D721Med (cell line): ENCODE results near the gene OR56A5.

Source experiments
- DNase-seq: peaks from one replicate; pipeline ENCODE4 v3.0.0; 2011; ENCODE audit warnings: low spot score; ENCODE audit not compliant: insufficient read length
- FAIRE-seq: peaks from 2 replicates; lab custom pipeline; 2011; peaks lifted over from hg19 to GRCh38; lab: Jason Lieb, UNC
- TF ChIP-seq, protein P1 (sequence below): IDR thresholded peaks from 2 replicates; pipeline ENCODE4 v1.5.1; 2012; ENCODE audit warnings: mild to moderate bottlenecking, control low read depth; ENCODE audit not compliant: insufficient read depth; ENCODE audit errors: missing control alignments

OR56A5 gene

DNA sequence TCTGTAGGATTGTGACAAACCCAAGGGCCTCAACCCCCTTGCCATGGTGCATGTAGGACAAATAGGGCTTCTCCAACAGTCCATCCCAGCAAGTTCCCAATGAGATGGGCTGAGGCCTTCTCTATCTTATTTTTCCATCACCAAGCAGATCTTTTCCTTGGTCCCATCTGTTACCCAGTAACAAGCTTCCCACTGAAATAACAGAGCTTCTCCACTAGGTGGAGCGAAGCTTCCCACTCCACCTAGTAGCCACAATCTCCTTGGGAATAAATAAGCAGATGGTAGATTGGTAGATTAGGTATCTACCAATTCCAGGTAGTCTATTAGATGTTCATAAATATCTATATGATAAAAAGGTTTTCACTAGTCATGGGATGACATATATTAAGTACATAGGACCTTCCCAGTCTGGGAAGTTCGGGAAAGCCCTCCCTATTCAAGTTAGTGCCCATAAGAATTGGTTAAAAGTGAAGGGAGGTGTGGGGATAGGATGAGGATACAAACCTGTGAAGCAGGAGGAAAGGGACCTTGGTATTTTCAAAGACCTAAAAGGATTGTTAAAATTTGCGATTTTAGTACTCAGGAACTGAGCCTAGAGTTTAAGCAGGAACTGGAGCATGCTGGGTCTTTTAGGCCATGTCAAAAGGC is 24.4 kb upstream of the OR56A5 start:
- FAIRE-seq = no peak
- no peak for DNase-seq
- TF ChIP-seq, protein P1, sequence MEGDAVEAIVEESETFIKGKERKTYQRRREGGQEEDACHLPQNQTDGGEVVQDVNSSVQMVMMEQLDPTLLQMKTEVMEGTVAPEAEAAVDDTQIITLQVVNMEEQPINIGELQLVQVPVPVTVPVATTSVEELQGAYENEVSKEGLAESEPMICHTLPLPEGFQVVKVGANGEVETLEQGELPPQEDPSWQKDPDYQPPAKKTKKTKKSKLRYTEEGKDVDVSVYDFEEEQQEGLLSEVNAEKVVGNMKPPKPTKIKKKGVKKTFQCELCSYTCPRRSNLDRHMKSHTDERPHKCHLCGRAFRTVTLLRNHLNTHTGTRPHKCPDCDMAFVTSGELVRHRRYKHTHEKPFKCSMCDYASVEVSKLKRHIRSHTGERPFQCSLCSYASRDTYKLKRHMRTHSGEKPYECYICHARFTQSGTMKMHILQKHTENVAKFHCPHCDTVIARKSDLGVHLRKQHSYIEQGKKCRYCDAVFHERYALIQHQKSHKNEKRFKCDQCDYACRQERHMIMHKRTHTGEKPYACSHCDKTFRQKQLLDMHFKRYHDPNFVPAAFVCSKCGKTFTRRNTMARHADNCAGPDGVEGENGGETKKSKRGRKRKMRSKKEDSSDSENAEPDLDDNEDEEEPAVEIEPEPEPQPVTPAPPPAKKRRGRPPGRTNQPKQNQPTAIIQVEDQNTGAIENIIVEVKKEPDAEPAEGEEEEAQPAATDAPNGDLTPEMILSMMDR = peak; percentile 31

DNA sequence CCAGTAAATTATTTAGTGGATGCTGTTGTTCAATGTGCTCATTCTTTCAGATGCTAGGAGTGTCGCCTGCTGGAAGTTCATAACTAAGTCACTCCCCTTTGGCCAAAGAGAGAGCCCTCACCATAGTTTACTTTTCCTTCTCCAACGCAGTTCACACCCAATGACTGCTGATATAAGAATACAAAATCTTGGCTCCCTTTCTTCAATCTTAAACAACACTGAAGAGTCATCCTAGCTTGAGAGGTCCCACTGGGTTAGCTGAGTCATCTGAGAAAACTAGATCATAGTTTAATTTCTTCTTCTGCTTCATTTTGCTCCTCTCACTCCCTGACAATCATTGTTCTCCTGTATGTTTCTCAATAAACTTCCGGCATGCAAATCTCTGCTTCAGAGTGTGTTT is 23.9 kb upstream of the OR56A5 start:
- FAIRE-seq (no peak), DNase-seq (no peak)
- TF ChIP-seq, protein P1 = no peak

DNA sequence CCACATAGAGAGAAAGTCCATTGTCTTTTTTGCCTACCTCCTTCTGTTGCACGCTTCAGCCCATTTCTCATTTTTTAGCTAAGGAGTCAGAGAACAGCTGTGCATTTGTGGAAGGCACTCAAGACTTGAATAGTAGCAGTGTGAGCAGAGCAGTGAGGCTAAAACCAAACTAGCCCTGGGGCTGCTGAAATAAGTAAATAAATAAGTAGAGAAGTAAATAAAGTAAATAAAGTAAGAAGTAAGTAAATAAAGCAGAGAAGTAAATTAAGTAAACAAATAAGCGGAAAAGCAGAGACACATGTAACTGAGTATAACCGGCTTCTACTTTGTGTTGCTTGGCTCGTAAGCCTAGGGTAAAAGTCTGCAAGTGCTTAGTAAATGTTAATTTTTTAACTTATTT is 20.9 kb upstream of the OR56A5 start:
- no peak for DNase-seq
- FAIRE-seq = no peak
- TF ChIP-seq, protein P1 = no peak

DNA sequence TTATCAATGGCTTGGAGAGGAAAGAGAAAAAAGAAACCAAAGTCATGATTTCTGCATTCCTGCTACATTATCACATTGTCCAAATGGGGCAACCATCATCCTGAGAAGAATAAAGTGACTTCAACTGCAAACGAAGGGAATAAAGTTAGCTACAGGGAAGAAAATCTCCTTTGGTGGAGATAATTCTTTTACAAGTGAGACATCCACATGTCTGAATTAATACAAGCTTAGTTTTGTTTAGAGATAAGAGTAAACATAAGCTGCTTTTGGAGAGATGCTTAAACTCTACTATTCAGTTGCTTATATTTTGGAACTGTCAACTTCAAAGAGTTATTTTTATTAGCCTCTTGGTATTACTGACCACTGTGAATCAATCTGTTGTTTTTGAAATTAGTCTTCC is 18.6 kb upstream of the OR56A5 start, which contains the start of gene OR52L1:
OR52L1 (minus strand) TSS at position 101 of the 400 bp plus-strand sequence; CDS start at position 46, 55 bp downstream.
- FAIRE-seq (no peak), DNase-seq (no peak)
- TF ChIP-seq, protein P1 = no peak

DNA sequence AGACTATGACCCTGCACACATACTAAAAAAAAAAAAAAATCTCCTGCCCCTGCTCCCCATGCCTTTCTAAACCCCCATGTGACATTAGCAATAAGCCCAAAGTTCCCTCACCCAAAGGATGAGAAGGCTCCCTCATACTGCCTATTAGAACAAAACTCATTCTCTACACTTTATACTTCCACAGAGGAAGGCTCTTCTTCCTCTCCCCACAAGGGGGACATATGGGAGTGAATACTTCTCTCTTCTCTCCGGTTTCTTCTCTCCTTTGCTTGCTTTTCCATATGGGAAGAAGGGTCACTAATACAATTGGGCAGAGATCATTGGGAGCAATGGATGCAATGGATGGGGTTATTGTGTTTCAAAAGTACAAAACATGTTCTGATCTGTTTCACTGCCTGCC is 15.1 kb upstream of the OR56A5 start:
- FAIRE-seq = no peak
- no peak for DNase-seq
- TF ChIP-seq, protein P1 = no peak

DNA sequence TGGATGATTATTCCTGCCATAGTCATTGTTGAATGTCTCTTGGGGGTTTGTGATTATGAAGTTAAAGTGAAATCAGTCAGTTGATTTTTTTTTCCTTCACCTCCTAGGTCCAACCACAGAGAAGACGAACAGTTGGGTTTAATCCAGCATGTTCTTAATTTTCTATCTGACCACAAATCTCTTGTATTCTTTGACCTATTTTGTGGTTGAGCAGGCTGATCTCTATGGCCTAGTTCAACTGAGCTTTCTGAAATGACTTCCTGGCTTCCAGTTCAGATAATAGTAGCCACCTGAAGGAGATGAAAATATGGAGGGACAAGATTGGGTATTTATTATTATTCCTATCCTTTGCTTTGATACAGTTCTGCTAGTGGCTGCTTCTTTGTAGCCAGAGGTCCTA is 5.2 kb upstream of the OR56A5 start:
- FAIRE-seq (no peak), DNase-seq (no peak)
- TF ChIP-seq, protein P1 = no peak

DNA sequence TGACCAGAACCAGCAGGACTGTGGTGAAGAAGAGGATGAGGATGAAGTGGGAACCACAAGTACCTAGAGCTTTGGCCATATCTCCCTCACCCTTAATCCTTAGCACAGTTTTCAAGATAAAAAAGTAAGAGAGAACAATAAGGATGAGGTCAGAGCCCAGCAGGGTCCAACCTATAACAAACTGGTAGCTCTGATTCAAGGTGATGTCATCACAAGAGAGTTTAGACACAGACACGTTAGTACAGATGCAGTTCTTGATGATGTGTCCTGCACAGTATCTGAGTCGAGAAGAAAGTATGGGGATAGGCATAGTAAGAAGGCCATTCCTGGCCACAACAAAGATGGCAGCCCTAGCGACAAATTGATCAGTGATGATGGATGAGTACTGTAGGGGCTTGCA is 586 bp downstream of the OR56A5 start:
- TF ChIP-seq, protein P1 = no peak
- DNase-seq = no peak
- FAIRE-seq = no peak
